SJCRH30 (cell line): ENCODE data around the gene GDPD5. TPM values are rescaled to one million over a fixed set of nuclear protein-coding genes. Genes with fewer than 3 reads are reported as not detected.

Experiments
- DNase-seq, 2 experiments: peaks; one replicate each; pipeline ENCODE4 v3.0.0-alpha.2; 2015 to 2020
- H3K27ac ChIP-seq: fragments of 250-450 bp; sonication (Bioruptor Pico); 2 replicates; pipeline ENCODE4 v1.5.1; 2020; ENCODE audit warnings: mild to moderate bottlenecking, moderate library complexity
- H3K27me3 ChIP-seq: fragments of 250-450 bp; sonication (Bioruptor Pico); 2 replicates; pipeline ENCODE4 v1.5.1; 2020; ENCODE audit warnings: mild to moderate bottlenecking, moderate library complexity
- H3K36me3 ChIP-seq: fragments of 250-450 bp; sonication (Bioruptor Pico); 2 replicates; pipeline ENCODE4 v1.5.1; 2020; ENCODE audit warnings: mild to moderate bottlenecking, moderate library complexity
- H3K4me1 ChIP-seq: fragments of 250-450 bp; sonication (Bioruptor Pico); 2 replicates; pipeline ENCODE4 v1.5.1; 2020; ENCODE audit warnings: mild to moderate bottlenecking, moderate library complexity
- H3K4me3 ChIP-seq: fragments of 250-450 bp; sonication (Bioruptor Pico); 2 replicates; pipeline ENCODE4 v1.5.1; 2020; ENCODE audit warnings: mild to moderate bottlenecking, moderate library complexity
- H3K9me3 ChIP-seq: fragments of 250-450 bp; sonication (Bioruptor Pico); replicated peaks from 2 replicates; pipeline ENCODE4 v1.5.1; 2020; ENCODE audit warnings: mild to moderate bottlenecking, moderate library complexity
- total RNA-seq: library from RNA; depleted of rRNA; stranded (reverse); fragments of >200 nt; shearing (Covaris generic); gene quantifications from 2 replicates; pipeline ENCODE4 v1.2.3, GENCODE V29; 2014

Gene GDPD5
- total RNA-seq, 1 experiment from 2014 or later, result 4.0 TPM

- no peak overlapping the region for H3K27ac ChIP-seq
- H3K4me1 ChIP-seq, result peaks cover 25% of the 10 kb centered on the region
Measured at GRCh38 chr11:75471176-75471973, 54.4 kb downstream of the GDPD5 start.

DNA sequence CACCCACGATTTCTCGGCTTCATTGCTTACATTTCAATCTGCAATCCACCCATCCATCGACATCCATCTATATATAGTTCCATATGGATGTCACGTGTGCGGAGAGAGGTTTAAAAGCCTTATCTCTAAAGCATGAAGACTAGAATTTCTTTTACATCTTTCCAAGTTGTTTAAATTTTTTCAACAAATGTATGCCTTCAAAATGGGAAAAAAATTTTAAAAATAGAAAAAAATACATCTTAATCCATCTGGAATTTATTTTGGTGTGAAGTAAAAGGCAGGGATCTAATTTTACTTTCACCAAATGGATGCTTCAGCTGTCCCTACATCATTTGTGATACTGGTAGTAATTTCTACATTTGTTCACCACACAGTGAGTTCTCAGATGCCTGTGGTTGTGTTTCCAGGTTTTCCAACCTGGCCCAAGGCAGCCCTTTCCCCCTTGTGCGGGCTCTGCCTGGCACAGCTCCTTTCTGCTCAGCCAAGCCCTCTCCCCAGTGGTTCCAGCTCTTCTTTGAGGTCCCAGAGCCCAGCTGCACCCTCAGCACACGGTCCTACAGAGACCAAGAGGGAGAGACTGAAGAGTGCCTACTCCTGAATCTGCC is 55.2 kb downstream of the GDPD5 start:
- DNase-seq, result no peak
- no peaks in the 10 kb centered on the region for H3K36me3 ChIP-seq
- H3K27ac ChIP-seq, result no peak overlapping the region
- peaks cover 17% of the 10 kb centered on the region for H3K4me1 ChIP-seq
- no peaks in the 10 kb centered on the region for H3K27me3 ChIP-seq
- no peaks in the 10 kb centered on the region for H3K9me3 ChIP-seq
- H3K4me3 ChIP-seq, result no peak overlapping the region

More at GRCh38 chr11:75471176-75471973, 54.4 kb downstream of the GDPD5 start:
- H3K27me3 ChIP-seq, result no peaks in the 10 kb centered on the region
- no peaks in the 10 kb centered on the region for H3K9me3 ChIP-seq
- no peak for DNase-seq
- no peak overlapping the region for H3K4me3 ChIP-seq
- no peaks in the 10 kb centered on the region for H3K36me3 ChIP-seq

DNA sequence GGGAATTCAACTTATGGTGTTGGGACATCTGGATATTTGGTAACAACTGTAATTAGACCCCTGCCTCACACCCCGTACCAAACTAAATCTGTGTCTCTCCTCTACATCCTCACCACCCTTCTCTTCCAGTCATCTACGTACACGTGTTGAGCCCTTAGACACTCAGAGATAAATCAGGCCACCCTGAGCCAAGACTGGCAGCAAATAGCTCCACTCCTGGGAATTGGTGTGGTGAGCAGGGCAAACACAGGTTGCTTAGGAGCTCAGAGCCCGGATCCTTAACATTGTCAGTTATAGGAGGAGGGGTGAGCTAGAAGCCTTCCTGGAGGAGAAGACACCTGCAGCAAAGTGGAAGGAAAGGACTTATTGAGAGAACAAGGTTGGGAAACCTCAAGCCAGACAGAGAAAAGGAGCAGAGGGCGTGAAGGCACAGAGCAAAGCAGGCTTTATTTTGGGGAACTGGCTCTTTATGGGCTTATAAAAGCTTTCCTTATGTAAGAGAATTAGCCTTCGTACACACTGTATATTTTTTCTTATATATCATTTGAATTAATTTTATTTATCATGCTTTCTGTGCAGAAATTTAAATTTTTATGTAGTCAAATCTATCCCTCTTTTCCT is 55.8 kb downstream of the GDPD5 start:
- no peak for DNase-seq
- Histone ChIP-seq H3K4me1 (peaks cover 13% of the 10 kb centered on the region), H3K27me3 (no peaks in the 10 kb centered on the region), H3K27ac (no peak overlapping the region), H3K9me3 (no peaks in the 10 kb centered on the region), H3K4me3 (no peak overlapping the region), H3K36me3 (no peaks in the 10 kb centered on the region)

DNA sequence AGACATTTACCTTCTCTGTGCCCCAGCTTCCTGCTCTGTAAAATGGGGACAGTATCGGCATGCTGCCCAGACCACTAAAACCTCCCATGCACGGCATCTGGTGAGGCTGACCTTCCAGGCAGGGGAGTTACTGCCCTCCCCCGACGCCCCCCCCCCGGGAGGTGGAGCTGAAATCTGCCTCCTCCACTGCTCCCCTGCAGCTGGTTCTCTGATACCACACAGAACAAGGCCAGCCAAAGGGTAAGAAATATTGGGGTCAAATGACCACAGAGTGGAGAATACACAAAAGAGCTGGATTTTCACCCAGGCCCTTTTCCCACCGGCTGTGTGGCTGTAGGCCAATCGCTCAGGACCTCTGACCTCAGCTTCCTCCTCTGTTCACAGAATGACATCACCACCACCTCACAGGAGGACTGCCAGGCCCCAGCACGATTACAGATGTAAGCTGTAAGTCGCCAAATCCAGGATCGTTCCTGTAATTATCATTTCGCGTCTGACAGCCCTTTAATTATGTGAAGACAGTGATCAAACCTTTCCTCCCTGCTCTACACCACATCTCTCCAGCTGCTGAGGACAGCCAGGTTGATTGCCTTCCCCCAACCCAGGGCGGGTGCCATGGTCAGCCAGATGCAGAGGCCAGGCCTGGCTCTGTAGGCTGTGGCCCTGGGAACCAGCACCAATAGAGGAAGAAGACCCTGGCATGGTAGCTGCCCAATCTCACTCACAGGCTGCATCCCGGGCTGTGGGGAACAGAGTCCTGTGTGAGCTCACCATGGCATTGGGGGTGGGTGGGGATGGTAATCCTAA is 57.0 kb downstream of the GDPD5 start:
- DNase-seq, result peak; percentile 54 to 57
- peaks cover 13% of the 10 kb centered on the region for H3K4me1 ChIP-seq

GRCh38 chr11:75467881-75468280 is 57.9 kb downstream of the GDPD5 start:
- Histone ChIP-seq H3K4me3 (no peak overlapping the region), H3K27ac (no peak overlapping the region), H3K4me1 (peaks cover 13% of the 10 kb centered on the region), H3K36me3 (no peaks in the 10 kb centered on the region), H3K27me3 (no peaks in the 10 kb centered on the region), H3K9me3 (no peaks in the 10 kb centered on the region)
- DNase-seq, result no peak

More for the DNA sequence above, 57.0 kb downstream of the GDPD5 start:
- Histone ChIP-seq H3K27ac (no peak overlapping the region), H3K9me3 (no peaks in the 10 kb centered on the region), H3K27me3 (no peaks in the 10 kb centered on the region), H3K4me3 (no peak overlapping the region), H3K36me3 (no peaks in the 10 kb centered on the region)

- Histone ChIP-seq H3K4me1 (peaks cover 13% of the 10 kb centered on the region), H3K4me3 (no peak overlapping the region), H3K27ac (no peak overlapping the region), H3K36me3 (no peaks in the 10 kb centered on the region), H3K27me3 (no peaks in the 10 kb centered on the region), H3K9me3 (no peaks in the 10 kb centered on the region)
- no peak for DNase-seq
Measured at GRCh38 chr11:75467311-75467710, 58.4 kb downstream of the GDPD5 start.

- peaks cover 13% of the 10 kb centered on the region for H3K4me1 ChIP-seq
- H3K4me3 ChIP-seq, result no peak overlapping the region
- DNase-seq, result no peak
- no peaks in the 10 kb centered on the region for H3K9me3 ChIP-seq
- no peaks in the 10 kb centered on the region for H3K27me3 ChIP-seq
- H3K36me3 ChIP-seq, result no peaks in the 10 kb centered on the region
- H3K27ac ChIP-seq, result no peak overlapping the region
Measured at GRCh38 chr11:75465701-75466531, 59.8 kb downstream of the GDPD5 start.

DNA sequence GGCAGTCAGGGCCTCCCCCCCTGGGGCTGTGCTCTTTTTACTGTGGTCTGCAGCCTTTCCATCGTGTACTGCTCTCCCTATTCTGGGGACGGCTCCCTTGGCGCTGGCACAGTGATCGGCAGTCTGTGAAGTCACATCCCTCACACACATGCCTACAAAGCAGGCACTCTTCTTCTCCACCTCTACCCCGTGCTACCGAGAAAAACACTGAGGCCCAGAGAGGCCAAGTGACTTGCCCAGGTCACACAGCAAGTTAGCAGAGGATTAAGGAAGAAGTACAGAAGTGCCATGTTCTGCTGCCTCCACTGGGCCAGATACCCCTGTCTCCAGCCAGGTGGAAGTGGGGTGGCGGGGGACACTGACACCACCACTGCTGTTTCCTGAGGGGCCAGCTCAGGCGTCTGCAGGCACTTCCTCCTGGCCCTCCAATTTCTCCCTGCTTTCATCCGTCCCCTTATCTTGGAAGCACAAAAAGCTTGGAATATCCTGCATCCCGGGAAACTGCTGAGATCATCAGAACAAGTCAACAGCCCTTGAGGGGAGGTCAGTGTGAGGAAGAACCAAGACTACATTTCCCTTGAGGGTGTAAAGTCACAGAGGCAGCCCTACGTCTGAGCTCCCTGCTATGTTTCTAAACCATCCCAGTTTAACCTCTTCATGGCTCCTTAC is 62.5 kb downstream of the GDPD5 start:
- H3K4me1 ChIP-seq, result peaks cover 6% of the 10 kb centered on the region; the same call in 1 of the 2 replicates
- H3K36me3 ChIP-seq, result no peaks in the 10 kb centered on the region
- no peaks in the 10 kb centered on the region for H3K27me3 ChIP-seq
- DNase-seq, result no peak
- no peak overlapping the region for H3K4me3 ChIP-seq
- no peaks in the 10 kb centered on the region for H3K9me3 ChIP-seq
- H3K27ac ChIP-seq, result no peak overlapping the region

GRCh38 chr11:75462117-75462653 is 63.6 kb downstream of the GDPD5 start:
- no peak for DNase-seq
- Histone ChIP-seq H3K36me3 (no peaks in the 10 kb centered on the region), H3K4me1 (no peaks in the 10 kb centered on the region), H3K9me3 (no peaks in the 10 kb centered on the region), H3K27me3 (no peaks in the 10 kb centered on the region), H3K27ac (no peak overlapping the region), H3K4me3 (no peak overlapping the region)

DNA sequence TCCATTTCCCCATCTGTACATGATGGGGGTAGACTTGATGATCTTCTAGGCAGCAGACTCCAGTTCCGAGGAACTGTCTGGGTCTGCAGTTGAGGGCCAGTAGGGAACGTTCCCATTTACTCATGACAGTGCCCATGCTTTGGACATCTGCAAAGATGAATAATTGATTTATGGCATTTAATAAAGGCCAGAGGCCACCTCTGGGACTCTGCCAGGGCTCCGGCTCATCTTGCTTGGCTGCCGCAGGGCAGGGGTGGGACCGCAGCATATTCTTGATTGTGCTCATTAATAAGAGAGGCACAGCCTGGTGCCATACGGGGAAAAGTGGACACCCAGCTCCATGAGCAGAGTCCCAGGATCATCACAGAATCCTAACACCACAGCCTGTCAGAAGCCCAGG is 64.6 kb downstream of the GDPD5 start:
- no peaks in the 10 kb centered on the region for H3K27me3 ChIP-seq
- no peak for DNase-seq
- no peaks in the 10 kb centered on the region for H3K36me3 ChIP-seq
- no peak overlapping the region for H3K27ac ChIP-seq
- no peak overlapping the region for H3K4me3 ChIP-seq
- no peaks in the 10 kb centered on the region for H3K9me3 ChIP-seq
- H3K4me1 ChIP-seq, result no peaks in the 10 kb centered on the region

GRCh38 chr11:75456596-75457183 is 69.1 kb downstream of the GDPD5 start:
- H3K4me3 ChIP-seq, result no peak overlapping the region
- DNase-seq, result no peak
- H3K36me3 ChIP-seq, result no peaks in the 10 kb centered on the region
- no peaks in the 10 kb centered on the region for H3K4me1 ChIP-seq
- no peaks in the 10 kb centered on the region for H3K27me3 ChIP-seq
- no peak overlapping the region for H3K27ac ChIP-seq
- H3K9me3 ChIP-seq, result no peaks in the 10 kb centered on the region

DNA sequence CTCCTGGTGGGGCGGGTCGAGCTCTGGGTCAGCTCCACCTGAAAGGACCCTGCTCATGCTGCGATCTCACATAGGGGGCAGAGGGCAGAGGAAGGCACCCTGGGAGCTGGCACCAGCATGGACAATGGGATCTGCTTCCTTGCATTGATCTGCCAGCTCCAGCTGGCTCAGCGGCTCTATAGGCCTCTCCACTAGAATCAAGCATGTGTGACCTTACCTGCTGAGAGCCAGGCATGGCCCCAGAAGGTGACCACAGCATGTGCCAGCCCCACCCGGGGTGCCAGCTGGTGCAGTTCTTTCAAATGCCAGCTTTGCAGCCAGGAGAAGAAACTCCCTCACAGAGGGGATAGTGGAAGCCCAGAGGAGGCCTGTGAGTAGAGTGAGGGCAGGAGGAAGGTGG is 70.8 kb downstream of the GDPD5 start:
- H3K4me3 ChIP-seq, result no peak overlapping the region
- H3K36me3 ChIP-seq, result no peaks in the 10 kb centered on the region
- DNase-seq, result no peak
- no peaks in the 10 kb centered on the region for H3K4me1 ChIP-seq
- no peaks in the 10 kb centered on the region for H3K27me3 ChIP-seq
- H3K9me3 ChIP-seq, result no peaks in the 10 kb centered on the region
- H3K27ac ChIP-seq, result no peak overlapping the region

DNA sequence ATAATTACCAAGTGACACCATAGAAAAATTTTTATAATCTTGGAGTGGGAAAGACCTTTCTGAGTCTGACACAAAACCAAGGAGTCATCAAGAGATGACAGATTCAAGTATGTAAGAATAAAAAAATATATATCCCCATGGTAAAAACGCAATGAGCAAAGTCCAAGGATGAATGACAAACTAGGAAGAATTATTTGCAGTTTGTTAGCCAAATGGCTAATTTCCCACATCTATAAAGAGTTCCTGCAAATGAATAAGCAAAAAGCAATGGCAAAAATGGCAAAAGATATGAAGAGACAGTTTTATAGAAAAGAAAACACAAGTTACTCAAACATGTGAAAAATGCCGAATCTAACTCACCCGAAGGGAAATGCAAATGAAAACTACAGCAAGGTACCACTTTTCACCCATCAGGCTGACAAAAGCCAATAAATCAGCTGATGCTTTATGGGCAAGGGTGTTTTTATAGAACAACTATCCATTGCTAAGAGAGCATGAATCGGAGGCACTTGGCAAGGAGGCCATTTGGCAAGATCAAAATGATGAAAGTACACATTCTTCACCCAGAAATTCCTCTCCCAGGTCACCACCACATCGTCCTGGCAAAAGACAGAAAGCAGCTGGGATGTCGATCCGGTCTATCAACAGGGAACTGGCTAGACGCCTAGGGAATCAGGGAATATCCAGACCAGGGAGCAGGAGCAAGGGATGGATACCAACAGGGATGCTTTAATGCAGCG is 71.7 kb downstream of the GDPD5 start:
- Histone ChIP-seq H3K9me3 (no peaks in the 10 kb centered on the region), H3K27ac (no peak overlapping the region), H3K4me3 (no peak overlapping the region), H3K27me3 (no peaks in the 10 kb centered on the region), H3K4me1 (no peaks in the 10 kb centered on the region), H3K36me3 (no peaks in the 10 kb centered on the region)
- DNase-seq, result no peak
